KOPT-K1 (cell line): ENCODE measurements around the gene MGAT2.
"Not testable (repeated sequence)": the region's sequence is repeated elsewhere in the genome, so short reads cannot be mapped to it uniquely, and the experiment has no call there.

Source experiments
- H3K27ac ChIP-seq: fragments of 200-600 bp; sonication (generic); 2 replicates; pipeline ENCODE4 v1.5.1; 2016; ENCODE audit warnings: antibody characterized with exemption, mild to moderate bottlenecking, low read depth, low read length; ENCODE audit not compliant: poor library complexity, severe bottlenecking
- H3K36me3 ChIP-seq: fragments of 200-600 bp; sonication (generic); 2 replicates; pipeline ENCODE4 v1.5.1; 2017; ENCODE audit warnings: antibody characterized with exemption, mild to moderate bottlenecking, low read length, moderate library complexity; ENCODE audit not compliant: insufficient read depth
- H3K9me3 ChIP-seq: fragments of 200-600 bp; sonication (generic); 2 replicates; pipeline ENCODE4 v1.5.1; 2017; ENCODE audit warnings: antibody characterized with exemption, low read length, mild to moderate bottlenecking; ENCODE audit not compliant: insufficient read depth, poor library complexity, severe bottlenecking

The MGAT2 gene

DNA sequence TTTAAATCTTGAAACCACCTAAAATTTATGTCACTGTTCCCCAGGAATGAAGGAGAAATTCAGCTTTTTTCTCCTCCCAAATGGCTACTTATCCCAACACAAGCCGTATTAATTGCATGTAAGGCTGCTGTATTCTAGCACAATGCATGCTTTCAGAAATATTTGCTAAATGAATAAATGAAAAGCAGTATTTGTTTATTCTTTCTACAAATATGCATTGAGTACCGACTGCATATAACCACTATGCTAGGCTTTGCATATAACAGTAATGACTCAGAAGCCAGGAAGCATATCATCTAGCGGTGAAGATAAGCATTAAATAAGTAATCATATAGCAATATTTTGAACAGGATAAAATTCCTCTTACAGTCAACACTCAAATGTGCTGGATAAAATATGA, 27.6 kb upstream of the MGAT2 start:
- no peak overlapping the region for H3K27ac ChIP-seq
- no peaks in the 10 kb centered on the region for H3K9me3 ChIP-seq
- H3K36me3 ChIP-seq, result no peaks in the 10 kb centered on the region

DNA sequence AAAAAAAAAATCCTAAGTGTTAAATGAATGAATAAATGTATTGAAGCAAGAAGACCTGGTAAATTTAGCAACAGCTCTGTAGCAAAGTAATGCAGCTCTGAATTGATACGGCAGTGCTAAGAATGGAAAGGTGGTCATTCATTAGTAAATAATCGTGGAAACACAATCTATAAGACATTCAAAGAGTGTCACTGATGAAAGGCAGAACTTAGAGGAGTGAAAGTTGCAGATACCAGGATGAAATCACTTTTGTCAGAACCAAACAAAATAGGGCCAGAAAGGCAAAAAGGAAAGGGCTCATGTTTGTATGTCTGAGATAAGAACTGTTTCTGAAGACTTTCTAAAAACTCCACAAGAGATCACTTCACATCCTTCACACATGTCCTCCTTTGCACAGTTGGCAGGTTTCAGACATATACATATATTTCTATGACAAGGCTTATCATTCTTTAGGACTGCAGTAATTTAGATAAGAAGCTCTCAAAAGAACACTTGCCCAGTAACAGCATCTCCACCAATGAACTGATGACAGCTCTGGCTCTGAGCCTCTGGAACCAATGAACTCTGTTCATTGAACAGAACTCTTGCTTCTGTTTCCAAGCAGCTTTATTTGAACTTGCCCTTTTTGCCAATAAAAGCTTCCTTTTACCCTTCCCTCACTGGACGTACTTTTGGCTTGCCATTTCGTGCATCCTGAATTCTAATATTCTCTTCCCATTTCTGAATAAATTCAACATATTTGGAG, 26.1 kb upstream of the MGAT2 start:
- Histone ChIP-seq H3K36me3 (no peaks in the 10 kb centered on the region), H3K9me3 (no peaks in the 10 kb centered on the region), H3K27ac (no peak overlapping the region)

DNA sequence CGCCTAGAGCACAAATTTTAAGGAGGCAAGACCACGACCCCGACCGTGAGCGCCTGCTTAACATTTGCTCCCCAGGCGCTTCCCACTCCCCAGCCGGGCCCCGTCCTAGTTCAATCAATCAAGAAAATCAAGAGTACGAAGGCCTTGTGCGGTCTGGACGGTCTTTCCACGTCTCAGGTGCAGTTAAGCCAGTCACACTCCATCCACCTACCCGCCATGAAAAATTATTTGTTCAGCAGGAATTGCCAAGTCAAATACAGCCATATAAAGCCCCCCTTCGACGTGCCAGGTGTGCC, 22.5 kb upstream of the MGAT2 start:
- H3K9me3 ChIP-seq, result no peaks in the 10 kb centered on the region
- H3K27ac ChIP-seq, result peak overlapping the region; percentile 99
- peaks cover 24% of the 10 kb centered on the region for H3K36me3 ChIP-seq

DNA sequence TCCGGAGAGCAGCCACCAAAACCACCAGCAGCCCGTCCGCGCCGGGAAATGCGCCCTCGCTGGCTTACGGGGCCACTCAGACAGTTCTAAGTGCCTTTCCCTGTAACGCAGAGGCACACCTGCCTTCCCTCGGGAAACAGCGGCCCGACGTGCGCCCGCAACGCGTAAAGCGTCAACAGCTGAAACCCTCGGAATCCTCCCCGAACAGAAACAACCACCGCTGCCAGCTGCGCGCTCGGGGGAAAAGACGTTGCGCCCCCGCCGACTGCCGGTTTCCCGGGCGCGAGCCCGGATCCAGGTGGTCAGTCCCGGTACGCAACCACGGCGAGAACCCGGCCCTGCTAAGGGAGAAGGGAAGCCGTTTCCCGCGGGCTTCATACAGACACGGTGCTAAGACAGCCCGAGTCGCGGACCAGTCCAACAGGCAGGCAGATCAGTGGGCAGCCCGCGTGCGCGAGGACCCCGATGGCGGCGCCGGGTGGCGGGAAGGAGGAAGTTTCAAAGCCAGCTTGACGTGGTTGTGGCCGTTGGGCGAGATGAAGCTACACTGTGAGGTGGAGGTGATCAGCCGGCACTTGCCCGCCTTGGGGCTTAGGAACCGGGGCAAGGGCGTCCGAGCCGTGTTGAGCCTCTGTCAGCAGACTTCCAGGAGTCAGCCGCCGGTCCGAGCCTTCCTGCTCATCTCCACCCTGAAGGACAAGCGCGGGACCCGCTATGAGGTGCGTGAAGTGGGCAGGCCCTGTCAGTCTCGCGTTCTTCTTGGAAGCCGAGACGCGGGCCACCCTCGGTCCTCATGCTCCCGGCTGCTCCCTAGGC, 21.9 kb upstream of the MGAT2 start, which contains the start of gene LRR1:
Gene LRR1 (plus strand): TSS at position 456 of the 816 bp plus-strand sequence. CDS start 81 bp downstream, at position 537.
- Histone ChIP-seq H3K27ac (peak within 1 kb of the TSS; percentile 99), H3K36me3 (peaks cover 29% of the 10 kb centered on the region), H3K9me3 (no peaks in the 10 kb centered on the region)

DNA sequence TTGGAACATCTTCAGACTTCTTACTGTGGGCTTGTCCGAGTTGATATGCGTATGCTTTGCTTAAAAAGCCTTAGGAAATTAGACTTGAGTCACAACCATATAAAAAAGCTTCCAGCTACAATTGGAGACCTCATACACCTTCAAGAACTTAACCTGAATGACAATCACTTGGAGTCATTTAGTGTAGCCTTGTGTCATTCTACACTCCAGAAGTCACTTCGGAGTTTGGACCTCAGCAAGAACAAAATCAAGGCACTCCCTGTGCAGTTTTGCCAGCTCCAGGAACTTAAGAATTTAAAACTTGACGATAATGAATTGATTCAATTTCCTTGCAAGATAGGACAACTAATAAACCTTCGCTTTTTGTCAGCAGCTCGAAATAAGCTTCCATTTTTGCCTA, 13.0 kb upstream of the MGAT2 start:
- peaks cover 100% of the 10 kb centered on the region for H3K36me3 ChIP-seq
- H3K27ac ChIP-seq, result no peak overlapping the region
- H3K9me3 ChIP-seq, result no peaks in the 10 kb centered on the region

DNA sequence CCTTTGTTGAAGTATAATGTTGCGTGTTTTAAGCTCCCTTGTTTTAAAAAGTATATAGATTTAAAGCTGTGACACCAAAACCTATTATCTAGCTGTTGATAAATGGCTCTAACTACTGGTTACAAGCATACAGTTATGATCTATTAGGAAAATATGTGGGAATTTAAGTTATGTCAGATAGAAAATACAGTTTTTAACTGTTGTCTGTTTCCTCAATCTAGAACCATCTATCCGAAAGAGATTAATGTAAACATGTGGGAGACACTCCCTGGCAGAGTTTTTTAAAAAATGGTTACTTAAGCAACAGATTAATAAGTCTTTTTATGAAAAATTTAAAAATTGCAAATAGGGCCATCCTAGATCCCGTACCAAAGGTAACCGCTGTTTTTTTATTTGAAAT, 8.3 kb upstream of the MGAT2 start:
- H3K27ac ChIP-seq, result no peak overlapping the region

DNA sequence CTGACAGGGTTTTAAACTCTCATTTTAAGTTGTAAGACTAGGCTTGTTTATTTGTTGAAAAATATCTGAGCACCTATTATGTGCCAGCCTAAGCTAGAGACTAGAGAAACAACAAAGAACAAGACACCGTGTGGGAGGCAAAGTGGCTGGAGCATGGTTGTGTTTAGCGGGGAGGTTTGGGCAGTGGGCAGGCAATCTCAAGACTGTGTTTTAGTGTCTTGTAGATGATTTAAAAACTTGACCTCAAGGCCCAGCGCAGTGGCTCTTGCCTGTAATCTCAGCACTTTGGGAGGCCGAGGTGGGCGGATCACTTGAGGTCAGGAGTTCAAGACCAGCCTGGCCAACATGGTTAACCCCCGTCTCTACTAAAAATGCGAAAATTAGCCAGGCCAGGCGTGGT, 7.9 kb upstream of the MGAT2 start:
- Histone ChIP-seq H3K27ac (no peak overlapping the region), H3K36me3 (peaks cover 98% of the 10 kb centered on the region), H3K9me3 (no peaks in the 10 kb centered on the region)

More for the DNA sequence above, 8.3 kb upstream of the MGAT2 start:
- no peaks in the 10 kb centered on the region for H3K9me3 ChIP-seq
- H3K36me3 ChIP-seq, result peaks cover 98% of the 10 kb centered on the region

DNA sequence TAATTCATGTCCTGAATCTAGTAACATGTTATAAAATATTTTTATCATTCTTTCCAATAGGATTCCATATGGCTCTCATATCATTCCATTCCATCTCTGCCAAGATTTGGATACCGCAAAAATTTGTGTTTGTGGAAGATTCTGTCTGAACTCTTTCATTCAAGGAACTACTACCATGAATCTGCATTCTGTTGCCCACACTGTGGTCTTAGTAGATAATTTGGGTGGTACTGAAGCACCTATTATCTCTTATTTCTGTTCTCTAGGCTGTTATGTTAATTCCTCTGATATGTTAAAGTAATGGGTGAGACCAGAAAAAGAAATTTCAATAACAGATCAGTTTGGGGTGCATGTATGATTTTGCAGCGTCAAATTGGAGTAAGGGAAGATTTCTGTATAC, 6.4 kb upstream of the MGAT2 start:
- Histone ChIP-seq H3K27ac (no peak overlapping the region), H3K9me3 (no peaks in the 10 kb centered on the region), H3K36me3 (peaks cover 98% of the 10 kb centered on the region)

DNA sequence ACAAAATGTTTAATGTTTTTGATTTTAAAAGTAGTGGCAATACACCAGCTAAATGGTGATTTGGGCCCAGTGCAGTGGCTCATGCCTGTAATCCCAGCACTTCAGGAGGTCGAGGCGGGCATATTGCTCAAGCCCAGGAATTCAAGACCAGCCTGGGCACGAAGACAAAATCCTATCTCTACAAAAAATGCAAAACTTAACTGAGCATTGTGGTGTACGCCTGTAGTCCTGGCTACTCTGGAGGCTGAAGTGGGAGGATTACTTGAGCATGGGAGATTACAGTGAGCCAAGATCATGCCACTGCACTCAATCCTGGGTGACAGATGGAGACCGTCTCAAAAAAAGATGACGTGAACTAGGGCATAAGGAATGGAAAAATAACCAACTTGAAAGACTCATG, 4.8 kb upstream of the MGAT2 start:
- Histone ChIP-seq H3K9me3 (no peaks in the 10 kb centered on the region), H3K27ac (no peak overlapping the region), H3K36me3 (peaks cover 83% of the 10 kb centered on the region)

DNA sequence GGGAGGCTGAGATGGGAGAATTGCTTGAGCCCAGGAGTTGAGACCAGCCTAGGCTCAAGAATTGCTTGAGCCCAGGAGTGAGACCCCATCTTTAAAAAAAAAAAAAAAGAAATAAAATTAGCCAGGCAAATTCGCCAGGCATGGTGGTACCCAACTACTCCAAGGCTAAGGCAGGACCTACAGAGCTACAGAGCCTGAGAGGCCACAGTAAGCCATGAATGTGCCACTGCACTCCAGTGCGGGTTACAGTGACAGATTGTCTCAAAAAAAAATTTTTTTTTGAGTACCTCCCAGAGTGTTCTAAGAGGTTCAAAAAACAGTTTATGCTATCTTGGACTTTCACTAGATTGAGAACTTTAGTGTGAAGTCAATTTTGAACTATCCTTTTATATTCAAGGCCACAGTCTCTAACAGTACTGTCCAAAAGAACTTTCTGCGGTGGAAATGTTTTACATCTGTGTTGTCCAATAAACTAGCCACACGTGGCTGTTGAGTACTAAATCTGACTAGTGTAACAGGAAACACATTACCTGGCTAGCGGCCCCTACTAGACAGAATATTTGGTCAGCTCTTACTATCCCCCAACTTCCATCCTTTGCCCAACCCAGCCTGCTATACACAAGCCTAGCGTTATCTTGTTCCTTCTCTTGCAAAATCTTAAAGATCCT, 2.6 kb upstream of the MGAT2 start:
- Histone ChIP-seq H3K9me3 (no peaks in the 10 kb centered on the region), H3K36me3 (peaks cover 72% of the 10 kb centered on the region), H3K27ac (no peak overlapping the region)

DNA sequence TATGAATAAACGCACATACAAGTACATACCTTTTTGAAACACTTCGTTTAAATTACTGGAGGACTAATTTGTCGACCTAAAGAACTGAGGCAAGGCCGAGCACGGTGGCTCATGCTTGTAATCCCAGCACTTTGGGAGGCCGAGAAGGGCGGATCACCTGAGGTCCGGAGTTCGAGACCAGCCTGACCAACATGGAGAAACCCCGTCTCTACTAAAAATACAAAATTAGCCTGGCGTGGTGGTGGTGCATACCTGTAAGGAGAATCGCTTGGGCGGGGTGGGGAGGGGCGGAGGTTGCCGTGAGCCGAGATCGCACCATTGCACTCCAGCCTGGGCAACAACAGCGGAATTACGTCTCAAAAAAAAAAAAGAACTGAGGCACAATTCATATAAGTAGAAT, 1.3 kb upstream of the MGAT2 start:
- Histone ChIP-seq H3K36me3 (peaks cover 74% of the 10 kb centered on the region), H3K27ac (peak overlapping the region; percentile 89)
- H3K9me3 ChIP-seq, result not testable (repeated sequence)

DNA sequence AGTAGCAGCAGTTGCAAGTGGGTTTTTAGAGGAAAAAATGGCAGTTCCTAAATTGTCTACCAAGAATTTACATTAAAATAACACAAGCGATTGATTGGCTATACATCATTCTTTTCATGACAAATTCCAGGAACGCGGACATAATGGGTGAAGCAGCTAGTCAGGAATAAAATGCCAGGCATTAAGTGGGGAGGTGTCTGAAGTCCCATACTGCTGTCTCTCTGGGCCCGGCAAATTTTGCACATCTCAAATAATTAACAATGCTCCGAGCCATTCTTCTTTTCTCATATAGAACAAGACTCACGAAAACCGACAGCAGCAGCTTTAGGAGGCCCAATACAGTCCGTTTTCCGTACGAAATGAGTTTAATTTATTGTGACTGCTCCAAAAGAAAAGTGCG, 869 bp upstream of the MGAT2 start:
- Histone ChIP-seq H3K27ac (peak overlapping the region; percentile 89), H3K36me3 (peaks cover 72% of the 10 kb centered on the region), H3K9me3 (no peaks in the 10 kb centered on the region)

DNA sequence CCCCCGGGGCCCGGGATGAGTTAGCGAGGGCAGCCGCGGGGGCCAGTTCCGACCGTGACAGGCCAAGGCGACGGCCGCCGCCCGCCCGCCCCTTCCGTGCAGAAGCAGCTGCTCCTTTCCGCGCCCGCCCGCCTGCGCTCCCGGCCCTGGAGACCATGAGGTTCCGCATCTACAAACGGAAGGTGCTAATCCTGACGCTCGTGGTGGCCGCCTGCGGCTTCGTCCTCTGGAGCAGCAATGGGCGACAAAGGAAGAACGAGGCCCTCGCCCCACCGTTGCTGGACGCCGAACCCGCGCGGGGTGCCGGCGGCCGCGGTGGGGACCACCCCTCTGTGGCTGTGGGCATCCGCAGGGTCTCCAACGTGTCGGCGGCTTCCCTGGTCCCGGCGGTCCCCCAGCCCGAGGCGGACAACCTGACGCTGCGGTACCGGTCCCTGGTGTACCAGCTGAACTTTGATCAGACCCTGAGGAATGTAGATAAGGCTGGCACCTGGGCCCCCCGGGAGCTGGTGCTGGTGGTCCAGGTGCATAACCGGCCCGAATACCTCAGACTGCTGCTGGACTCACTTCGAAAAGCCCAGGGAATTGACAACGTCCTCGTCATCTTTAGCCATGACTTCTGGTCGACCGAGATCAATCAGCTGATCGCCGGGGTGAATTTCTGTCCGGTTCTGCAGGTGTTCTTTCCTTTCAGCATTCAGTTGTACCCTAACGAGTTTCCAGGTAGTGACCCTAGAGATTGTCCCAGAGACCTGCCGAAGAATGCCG, 699 bp downstream of the MGAT2 start:
- peaks cover 65% of the 10 kb centered on the region for H3K36me3 ChIP-seq

DNA sequence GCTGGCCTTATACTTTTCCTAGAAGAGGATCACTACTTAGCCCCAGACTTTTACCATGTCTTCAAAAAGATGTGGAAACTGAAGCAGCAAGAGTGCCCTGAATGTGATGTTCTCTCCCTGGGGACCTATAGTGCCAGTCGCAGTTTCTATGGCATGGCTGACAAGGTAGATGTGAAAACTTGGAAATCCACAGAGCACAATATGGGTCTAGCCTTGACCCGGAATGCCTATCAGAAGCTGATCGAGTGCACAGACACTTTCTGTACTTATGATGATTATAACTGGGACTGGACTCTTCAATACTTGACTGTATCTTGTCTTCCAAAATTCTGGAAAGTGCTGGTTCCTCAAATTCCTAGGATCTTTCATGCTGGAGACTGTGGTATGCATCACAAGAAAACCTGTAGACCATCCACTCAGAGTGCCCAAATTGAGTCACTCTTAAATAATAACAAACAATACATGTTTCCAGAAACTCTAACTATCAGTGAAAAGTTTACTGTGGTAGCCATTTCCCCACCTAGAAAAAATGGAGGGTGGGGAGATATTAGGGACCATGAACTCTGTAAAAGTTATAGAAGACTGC, 1.5 kb downstream of the MGAT2 start:
- Histone ChIP-seq H3K9me3 (no peaks in the 10 kb centered on the region), H3K27ac (peak overlapping the region; percentile 89), H3K36me3 (peaks cover 65% of the 10 kb centered on the region)

More for the DNA sequence above, 699 bp downstream of the MGAT2 start:
- no peaks in the 10 kb centered on the region for H3K9me3 ChIP-seq
- peak overlapping the region; percentile 89 for H3K27ac ChIP-seq
